Nephron progenitor cell (in vitro differentiated cells): ENCODE data around the gene RRP36.
A peak's percentile ranks its signal among the peaks of the same experiment; 100 is the strongest.

Experiments
- DNase-seq: peaks from one replicate; pipeline ENCODE4 v3.0.0; 2021
- H3K27ac Mint-ChIP-seq: 2 replicates; pipeline ENCODE4 v1.8.0; 2021; ENCODE audit warnings: mild to moderate bottlenecking, moderate library complexity, mixed read lengths
- H3K27me3 Mint-ChIP-seq: 2 replicates; pipeline ENCODE4 v1.8.0; 2021; ENCODE audit warnings: mild to moderate bottlenecking, low read depth, mixed read lengths; ENCODE audit not compliant: poor library complexity
- H3K36me3 Mint-ChIP-seq: 2 replicates; pipeline ENCODE4 v1.8.0; 2021; ENCODE audit warnings: low read depth, mixed read lengths
- H3K4me1 Mint-ChIP-seq: 2 replicates; pipeline ENCODE4 v1.8.0; 2021; ENCODE audit warnings: mixed read lengths
- H3K4me3 Mint-ChIP-seq: 2 replicates; pipeline ENCODE4 v1.8.0; 2021; ENCODE audit warnings: mild to moderate bottlenecking, moderate library complexity, mixed read lengths
- H3K9me3 Mint-ChIP-seq: 2 replicates; pipeline ENCODE4 v1.8.0; 2021; ENCODE audit warnings: mild to moderate bottlenecking, moderate library complexity, mixed read lengths
- TF ChIP-seq, protein P1 (sequence below): fragments of 200-600 bp; sonication (generic); IDR thresholded peaks from 2 replicates; pipeline ENCODE4 v1.5.0; 2021; ENCODE audit warnings: antibody characterized with exemption

The RRP36 gene, protein sequence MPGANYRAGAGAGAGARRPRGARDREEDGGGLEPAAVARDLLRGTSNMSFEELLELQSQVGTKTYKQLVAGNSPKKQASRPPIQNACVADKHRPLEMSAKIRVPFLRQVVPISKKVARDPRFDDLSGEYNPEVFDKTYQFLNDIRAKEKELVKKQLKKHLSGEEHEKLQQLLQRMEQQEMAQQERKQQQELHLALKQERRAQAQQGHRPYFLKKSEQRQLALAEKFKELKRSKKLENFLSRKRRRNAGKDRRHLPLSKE

DNA sequence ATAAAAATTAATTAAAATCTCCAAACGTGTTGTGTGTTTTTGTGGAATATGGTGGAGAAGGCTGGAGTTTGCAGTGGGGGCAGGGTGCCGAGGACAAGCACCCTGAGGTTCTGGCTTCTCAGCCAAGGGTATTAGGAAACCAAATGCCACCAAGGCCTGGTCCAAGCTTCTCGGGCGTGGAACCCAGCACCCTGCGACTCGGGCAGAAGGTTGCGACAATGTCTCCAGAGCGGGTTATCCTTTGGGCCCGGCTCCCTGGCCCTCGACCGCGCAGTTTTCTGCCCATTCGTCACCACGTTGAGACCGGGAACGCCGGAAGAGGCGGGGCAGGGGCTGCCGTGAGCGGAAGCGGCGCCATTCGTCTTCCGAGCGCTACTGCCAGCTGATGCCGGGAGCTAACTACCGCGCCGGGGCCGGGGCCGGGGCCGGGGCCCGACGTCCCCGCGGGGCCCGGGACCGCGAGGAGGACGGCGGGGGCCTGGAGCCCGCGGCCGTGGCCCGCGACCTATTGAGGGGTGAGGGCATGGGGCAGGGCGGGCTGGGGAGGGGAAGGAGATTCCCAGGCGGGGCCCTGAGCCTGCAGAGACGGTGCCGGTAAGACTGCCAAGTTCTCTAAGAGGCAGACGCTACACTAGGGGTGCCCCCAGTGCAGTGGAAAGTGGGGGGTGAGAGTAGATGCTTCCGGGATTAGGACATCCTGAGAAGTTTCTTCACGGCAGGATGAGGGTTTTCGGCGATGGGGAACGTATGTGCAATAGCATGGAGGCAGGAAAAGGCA lies at the start of gene RRP36:
RRP36 (plus strand) TSS at position 354 of the 778 bp plus-strand sequence; CDS start at position 386, 32 bp downstream.
- H3K27me3 Mint-ChIP-seq: peaks cover 6% of the 10 kb centered on the region

DNA sequence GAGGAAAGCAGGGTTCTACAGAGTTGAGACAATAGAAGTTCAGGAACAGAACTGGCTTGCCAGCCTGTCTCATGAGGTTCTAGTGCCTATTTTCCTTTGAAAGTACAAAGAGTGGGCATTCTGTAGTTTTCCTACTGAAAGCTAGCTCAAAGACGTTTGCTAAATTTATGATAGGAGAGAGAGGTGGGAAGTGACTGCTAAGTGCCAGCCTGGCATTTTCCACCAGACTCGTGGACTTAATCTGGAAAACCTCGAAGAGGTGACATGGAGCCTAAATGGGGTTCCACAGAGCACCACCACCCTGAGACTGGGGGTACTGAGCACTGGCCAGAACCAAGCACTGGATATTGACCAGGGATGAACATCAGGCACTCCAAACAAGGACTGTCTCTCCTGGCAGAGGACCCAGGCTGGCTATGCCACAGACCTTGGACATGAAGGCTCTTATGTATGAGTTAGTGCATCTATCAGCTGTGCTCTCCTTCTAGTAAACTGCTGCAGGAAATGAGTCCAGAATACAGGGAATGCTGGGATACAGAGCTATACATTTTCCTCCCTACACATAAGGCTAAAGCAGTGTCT lies 49.6 kb upstream of the RRP36 start:
- Mint-ChIP-seq H3K4me3 (no peak overlapping the region), H3K27ac (no peak overlapping the region), H3K27me3 (no peaks in the 10 kb centered on the region), H3K9me3 (no peaks in the 10 kb centered on the region), H3K4me1 (peaks cover 3% of the 10 kb centered on the region), H3K36me3 (peaks cover 29% of the 10 kb centered on the region)
- DNase-seq: no peak
- TF ChIP-seq, protein P1, sequence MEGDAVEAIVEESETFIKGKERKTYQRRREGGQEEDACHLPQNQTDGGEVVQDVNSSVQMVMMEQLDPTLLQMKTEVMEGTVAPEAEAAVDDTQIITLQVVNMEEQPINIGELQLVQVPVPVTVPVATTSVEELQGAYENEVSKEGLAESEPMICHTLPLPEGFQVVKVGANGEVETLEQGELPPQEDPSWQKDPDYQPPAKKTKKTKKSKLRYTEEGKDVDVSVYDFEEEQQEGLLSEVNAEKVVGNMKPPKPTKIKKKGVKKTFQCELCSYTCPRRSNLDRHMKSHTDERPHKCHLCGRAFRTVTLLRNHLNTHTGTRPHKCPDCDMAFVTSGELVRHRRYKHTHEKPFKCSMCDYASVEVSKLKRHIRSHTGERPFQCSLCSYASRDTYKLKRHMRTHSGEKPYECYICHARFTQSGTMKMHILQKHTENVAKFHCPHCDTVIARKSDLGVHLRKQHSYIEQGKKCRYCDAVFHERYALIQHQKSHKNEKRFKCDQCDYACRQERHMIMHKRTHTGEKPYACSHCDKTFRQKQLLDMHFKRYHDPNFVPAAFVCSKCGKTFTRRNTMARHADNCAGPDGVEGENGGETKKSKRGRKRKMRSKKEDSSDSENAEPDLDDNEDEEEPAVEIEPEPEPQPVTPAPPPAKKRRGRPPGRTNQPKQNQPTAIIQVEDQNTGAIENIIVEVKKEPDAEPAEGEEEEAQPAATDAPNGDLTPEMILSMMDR: no peak

More for the DNA sequence above, at the start of gene RRP36:
- H3K27ac Mint-ChIP-seq: peak within 1 kb of the TSS; percentile 99
- H3K4me1 Mint-ChIP-seq: peaks cover 26% of the 10 kb centered on the region
- peak; percentile 78 for DNase-seq
- H3K4me3 Mint-ChIP-seq: peak within 1 kb of the TSS; percentile 96
- no peaks in the 10 kb centered on the region for H3K9me3 Mint-ChIP-seq
- peaks cover 48% of the 10 kb centered on the region for H3K36me3 Mint-ChIP-seq
- TF ChIP-seq, protein P1: no peak

DNA sequence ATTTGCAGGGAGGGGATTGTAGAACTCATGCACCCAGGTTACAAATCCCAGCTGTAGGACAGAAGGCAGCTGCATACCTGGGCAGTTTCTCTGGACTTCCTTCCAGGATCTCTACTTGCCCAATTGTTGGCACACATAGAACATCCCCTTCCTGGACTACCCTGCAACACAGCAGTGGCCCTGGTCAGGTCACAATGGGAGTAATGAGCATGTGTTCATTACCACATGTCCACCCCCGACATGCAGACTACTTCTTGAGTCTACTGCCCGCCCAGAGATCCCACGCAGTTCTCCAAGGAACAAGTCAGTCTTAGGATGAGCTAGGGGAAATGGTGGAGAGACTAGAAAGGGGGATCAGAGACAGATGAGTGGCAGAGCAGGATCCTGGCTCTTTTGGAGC lies 47.5 kb upstream of the RRP36 start:
- Mint-ChIP-seq H3K36me3 (peaks cover 29% of the 10 kb centered on the region), H3K4me3 (no peak overlapping the region), H3K27me3 (no peaks in the 10 kb centered on the region), H3K27ac (no peak overlapping the region), H3K4me1 (peaks cover 12% of the 10 kb centered on the region), H3K9me3 (no peaks in the 10 kb centered on the region)
- DNase-seq: no peak
- TF ChIP-seq, protein P1: no peak

DNA sequence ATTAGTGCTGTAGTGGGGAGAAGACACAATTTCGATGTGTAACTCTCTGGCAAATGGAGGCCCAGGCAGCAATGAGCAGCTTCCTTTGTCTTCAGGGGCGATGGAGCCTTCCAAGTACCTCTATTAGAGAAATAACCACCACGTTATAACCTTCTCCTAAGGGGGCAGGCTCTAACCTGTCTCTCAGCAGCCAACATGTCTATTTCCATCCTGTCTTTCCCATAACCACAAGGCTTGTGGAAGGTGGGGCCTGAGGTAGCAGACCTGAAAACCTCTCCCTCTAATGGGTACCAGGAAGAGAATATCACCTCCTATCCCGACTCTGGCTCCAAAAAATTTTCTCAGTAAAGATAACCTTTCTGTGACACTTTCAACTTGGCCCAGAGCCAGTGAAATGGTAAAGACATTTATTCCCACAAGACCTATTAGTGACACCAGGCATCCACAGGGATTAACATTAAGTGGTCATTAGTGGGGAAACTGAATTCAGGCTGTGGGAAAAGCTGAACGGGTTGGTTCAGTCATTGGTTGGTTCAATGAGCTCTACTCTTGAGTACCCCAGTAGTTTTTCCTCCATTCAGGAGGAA lies 46.4 kb upstream of the RRP36 start:
- no peak overlapping the region for H3K4me3 Mint-ChIP-seq
- peaks cover 26% of the 10 kb centered on the region for H3K36me3 Mint-ChIP-seq
- H3K27ac Mint-ChIP-seq: no peak overlapping the region
- H3K27me3 Mint-ChIP-seq: no peaks in the 10 kb centered on the region
- TF ChIP-seq, protein P1: no peak
- peaks cover 22% of the 10 kb centered on the region for H3K4me1 Mint-ChIP-seq
- no peak for DNase-seq
- H3K9me3 Mint-ChIP-seq: no peaks in the 10 kb centered on the region

DNA sequence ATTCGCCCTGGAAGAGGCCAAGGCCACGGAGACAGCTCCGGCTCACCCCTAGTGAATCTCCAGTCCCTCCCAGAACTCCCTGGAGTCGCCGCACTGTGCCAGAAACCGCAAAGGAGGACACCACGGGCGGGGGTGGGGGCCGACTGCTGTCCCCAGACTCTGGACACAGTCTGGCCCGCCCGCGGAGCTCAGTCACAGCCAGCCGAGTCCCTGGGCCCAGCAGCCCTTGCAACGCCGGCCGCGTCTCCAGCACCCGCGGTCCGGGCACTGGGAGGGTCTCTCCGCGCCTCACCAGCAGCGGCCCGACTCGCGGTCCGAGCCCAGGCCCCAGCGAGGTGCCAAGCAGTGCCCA lies 43.0 kb upstream of the RRP36 start:
- no peaks in the 10 kb centered on the region for H3K9me3 Mint-ChIP-seq
- TF ChIP-seq, protein P1: no peak
- H3K27me3 Mint-ChIP-seq: peaks cover 8% of the 10 kb centered on the region
- peaks cover 23% of the 10 kb centered on the region for H3K4me1 Mint-ChIP-seq
- peaks cover 21% of the 10 kb centered on the region for H3K36me3 Mint-ChIP-seq
- H3K27ac Mint-ChIP-seq: no peak overlapping the region
- H3K4me3 Mint-ChIP-seq: peak overlapping the region; percentile 87
- DNase-seq: peak; percentile 59
